Heart left ventricle (tissue), 16 donors: ENCODE data around the gene MAPK8. TPM values are rescaled to one million over a fixed set of nuclear protein-coding genes. Genes with fewer than 3 reads are reported as not detected.

Experiments
- ATAC-seq, 4 donors: fragments of 200-7000 bp; cut with Tn5 transposase; one replicate each; pipeline ENCODE4 v1.9.1; 2020 to 2022; ENCODE audit warnings: moderate library complexity in 4 of 4, mild to moderate bottlenecking in 3 of 4, moderate number of reproducible peaks in 1 of 4
- DNase-seq, 5 donors: peaks; one replicate each; pipeline ENCODE4 v3.0.0-alpha.2; 2020
- H3K27ac ChIP-seq, 12 donors: fragments of 200-600 bp; sonication (generic) in 4 of 12; one replicate each; pipeline versions ENCODE4 v1.5.0 to v1.8.0; 2016 to 2022; ENCODE audit warnings: mild to moderate bottlenecking in 2 of 12
- H3K27me3 ChIP-seq, 9 donors: fragments of 200-600 bp; sonication (generic) in 2 of 9; one replicate each; pipeline versions ENCODE4 v1.5.1 to v1.8.0; 2016 to 2022; ENCODE audit warnings: mild to moderate bottlenecking in 3 of 9
- H3K36me3 ChIP-seq, 9 donors: fragments of 200-600 bp; sonication (generic) in 2 of 9; one replicate each; pipeline versions ENCODE4 v1.5.0 to v1.8.0; 2018 to 2022; ENCODE audit warnings: mild to moderate bottlenecking in 2 of 9
- H3K4me1 ChIP-seq, 12 donors: fragments of 200-600 bp; sonication (generic) in 4 of 12; one replicate each; pipeline versions ENCODE4 v1.5.0 to v1.8.0; 2016 to 2022; ENCODE audit warnings: mild to moderate bottlenecking in 3 of 12
- H3K4me3 ChIP-seq, 12 donors: fragments of 200-600 bp; sonication (generic) in 4 of 12; one replicate each; pipeline versions ENCODE4 v1.5.0 to v1.8.0; 2017 to 2022; ENCODE audit warnings: mild to moderate bottlenecking in 9 of 12, moderate library complexity in 4 of 12
- H3K9me3 ChIP-seq, 12 donors: fragments of 200-600 bp; sonication (generic) in 4 of 12; one replicate each; pipeline versions ENCODE4 v1.5.0 to v1.8.0; 2016 to 2022; ENCODE audit warnings: mild to moderate bottlenecking in 1 of 12
- POLR2A ChIP-seq, 2 donors: fragments of 450-650 bp; IDR thresholded peaks; one replicate each; pipeline ENCODE4 v1.6.1; 2017; ENCODE audit warnings: antibody characterized with exemption in 2 of 2, mild to moderate bottlenecking in 2 of 2, moderate library complexity in 2 of 2
- WGBS, 4 donors: extraction: QIAGEN DNeasy Blood & Tissue Kit in 2 of 4; methylation state at CpG; one replicate each; pipeline versions ENCODE4 v1.1.5 to v1.1.7; 2013 to 2018; 5-methylcytosine and 5-hydroxymethylcytosine counted together
- intact Hi-C, 10 donors: fragments of 100-400 bp; cut with DNase I; formaldehyde crosslinking; loops; one replicate each; pipeline versions ENCODE4 v1.11.1 to v1.14.2; 2022
- polyA plus RNA-seq, 2 donors: library from polyadenylated mRNA; stranded (reverse); fragments of 200-250 nt; gene quantifications; one replicate each; pipeline ENCODE4 v1.2.3, GENCODE V29; 2013
- total RNA-seq, 9 donors: library from RNA; depleted of rRNA in 2 of 9; stranded (reverse); fragments of >200 nt in 2 of 9; fragmentation: NEBNext Ultra II Directional in 3 of 9; extraction: Animal tissue kit (Norgen Biotek cat#: 25700) in 3 of 9; gene quantifications; one replicate each; pipeline versions ENCODE4 v1.1.0 to v1.2.4, GENCODE V29; 2016 to 2023
- TF ChIP-seq, protein P1 (sequence below), 12 donors: fragments of 200-600 bp; sonication (generic) in 4 of 12; IDR thresholded peaks; one replicate each; pipeline versions ENCODE4 v1.5.0 to v1.8.0; 2018 to 2022; ENCODE audit warnings: antibody characterized with exemption in 12 of 12, mild to moderate bottlenecking in 5 of 12
- donor health status: ischemic (EF 13 %, LVEDD 7.1; RV severe dilation, severe dysfunction).
- donor health status: healthy with polysubstance abuse.
- donor health status: DM: no; HTN: yes; CAD: no.
- donor health status: DM: no; HTN: no; CAD: no.
- donor health status: ischemic (EF 25% LVEDD 6.9; RV normal size, moderate dysfunction).
- donor health status: ischemic (EF 25% LVEDD 5.7; RV mildly dilated, moderate dysfunction).
- donor health status: healthy.
- donor health status: DM: yes; HTN: yes; CAD: no.
- donor health status: ischemic (EF 35%, LVEDD 5.7; RV mildly dilated, moderate dysfunction).
- donor health status: nonischemic (EF 11% LVEDD 7.7; RV severe dilation, severe dysfunction).
- donor health status: DM: yes; HTN: yes; CAD: no.
- donor health status: PGD.
- donor health status: ischemic (EF 29% LVEDD 5.4; RV normal size, mild dysfunction).
- donor health status: nonischemic (EF 23%, LVEDD 6.1; RV moderate dilation, normal function).

The MAPK8 gene
- total and polyA plus RNA-seq, 11 donors, result 4.2 to 36.8 (median 31.0) TPM

DNA sequence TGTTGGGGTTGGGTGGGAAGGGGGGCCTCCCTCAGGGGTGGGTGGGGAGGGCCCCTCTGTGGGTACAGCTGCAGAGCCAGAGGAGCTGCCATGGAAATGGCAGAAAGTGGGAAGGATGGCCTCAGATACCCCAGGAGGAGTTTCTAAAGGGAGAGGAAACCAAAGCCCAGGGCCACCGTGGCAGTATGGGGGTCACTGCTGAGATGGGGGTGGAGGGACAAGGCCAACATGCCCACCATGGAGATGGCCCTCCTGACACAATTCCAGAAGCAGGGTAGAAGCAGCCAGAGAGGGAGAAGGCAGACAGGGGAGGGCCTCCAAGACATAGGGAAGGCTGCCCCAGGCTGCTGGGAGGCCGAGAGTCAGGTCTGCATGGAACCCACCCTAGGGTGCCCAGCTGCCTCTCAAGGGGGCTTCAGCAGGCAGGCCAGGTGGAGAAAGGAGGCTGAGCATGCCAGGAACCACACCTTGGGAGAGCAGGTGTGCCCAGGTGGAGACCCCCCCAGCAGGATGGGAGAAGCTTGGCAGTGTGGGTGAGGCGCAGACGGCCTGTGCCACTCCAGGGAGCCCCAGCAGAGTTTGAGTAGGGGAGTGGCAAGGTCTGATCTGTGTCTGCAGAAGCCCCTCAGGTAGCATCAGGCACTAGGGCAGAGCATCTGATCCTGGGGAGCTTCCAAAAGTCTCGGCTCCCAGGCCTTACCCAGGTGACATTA lies 151.6 kb downstream of the MAPK8 start:
- no peak for TF ChIP-seq POLR2A (IDR thresholded peaks at IDR 0.05)
- TF ChIP-seq, protein P1, sequence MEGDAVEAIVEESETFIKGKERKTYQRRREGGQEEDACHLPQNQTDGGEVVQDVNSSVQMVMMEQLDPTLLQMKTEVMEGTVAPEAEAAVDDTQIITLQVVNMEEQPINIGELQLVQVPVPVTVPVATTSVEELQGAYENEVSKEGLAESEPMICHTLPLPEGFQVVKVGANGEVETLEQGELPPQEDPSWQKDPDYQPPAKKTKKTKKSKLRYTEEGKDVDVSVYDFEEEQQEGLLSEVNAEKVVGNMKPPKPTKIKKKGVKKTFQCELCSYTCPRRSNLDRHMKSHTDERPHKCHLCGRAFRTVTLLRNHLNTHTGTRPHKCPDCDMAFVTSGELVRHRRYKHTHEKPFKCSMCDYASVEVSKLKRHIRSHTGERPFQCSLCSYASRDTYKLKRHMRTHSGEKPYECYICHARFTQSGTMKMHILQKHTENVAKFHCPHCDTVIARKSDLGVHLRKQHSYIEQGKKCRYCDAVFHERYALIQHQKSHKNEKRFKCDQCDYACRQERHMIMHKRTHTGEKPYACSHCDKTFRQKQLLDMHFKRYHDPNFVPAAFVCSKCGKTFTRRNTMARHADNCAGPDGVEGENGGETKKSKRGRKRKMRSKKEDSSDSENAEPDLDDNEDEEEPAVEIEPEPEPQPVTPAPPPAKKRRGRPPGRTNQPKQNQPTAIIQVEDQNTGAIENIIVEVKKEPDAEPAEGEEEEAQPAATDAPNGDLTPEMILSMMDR (IDR thresholded peaks at IDR 0.05), result no peak
- no peak overlapping the region for H3K27ac ChIP-seq
- peaks cover 0 to 6% (median 0%) of the 10 kb centered on the region in 9 donors for H3K36me3 ChIP-seq
- WGBS, 4 donors, result 67 to 76% (median 76%) methylated on average over 4 to 5 of the region's 5 CpGs
- peak in 1 of 5 donors; percentile 16 for DNase-seq
- H3K4me3 ChIP-seq, result no peak overlapping the region
- ATAC-seq, result no peak
- no peaks in the 10 kb centered on the region for H3K9me3 ChIP-seq
- no peaks in the 10 kb centered on the region for H3K27me3 ChIP-seq
- H3K4me1 ChIP-seq, result peaks cover 0 to 18% (median 3%) of the 10 kb centered on the region in 12 donors
- intact Hi-C loops, result no loop called here

DNA sequence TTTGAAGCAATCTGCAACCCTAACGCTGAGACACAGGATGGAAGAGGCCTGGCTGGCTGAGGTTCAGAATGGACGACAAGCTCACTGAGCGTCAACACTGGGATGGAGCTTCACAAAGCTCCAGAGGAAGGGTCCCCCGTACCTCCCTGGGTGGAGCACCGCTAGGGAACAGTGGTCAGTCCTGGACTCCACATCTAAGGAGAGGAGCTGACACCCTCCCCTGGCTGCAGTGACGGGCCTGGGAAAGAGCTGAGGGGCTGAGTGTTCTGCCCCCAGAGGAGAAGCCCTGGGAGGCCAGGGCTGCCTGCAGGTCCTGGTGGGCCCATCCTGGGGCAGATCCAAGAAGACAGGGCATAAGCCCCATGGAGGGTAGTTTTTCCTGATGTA lies 152.2 kb downstream of the MAPK8 start:
- peaks cover 0 to 3% (median 0%) of the 10 kb centered on the region in 9 donors for H3K36me3 ChIP-seq
- no peak overlapping the region for H3K4me3 ChIP-seq
- H3K4me1 ChIP-seq, result peaks cover 0 to 18% (median 7%) of the 10 kb centered on the region in 12 donors
- TF ChIP-seq, protein P1 (IDR thresholded peaks at IDR 0.05), result no peak
- no peak for TF ChIP-seq POLR2A (IDR thresholded peaks at IDR 0.05)
- no peaks in the 10 kb centered on the region for H3K27me3 ChIP-seq
- H3K9me3 ChIP-seq, result no peaks in the 10 kb centered on the region
- no peak overlapping the region for H3K27ac ChIP-seq
- intact Hi-C loops, result no loop called here
- 66 to 90% (median 76%) methylated on average over 4 to 6 of the region's 6 CpGs for WGBS, 4 donors
- peak in 1 of 5 donors; percentile 40 for DNase-seq
- ATAC-seq, result no peak

DNA sequence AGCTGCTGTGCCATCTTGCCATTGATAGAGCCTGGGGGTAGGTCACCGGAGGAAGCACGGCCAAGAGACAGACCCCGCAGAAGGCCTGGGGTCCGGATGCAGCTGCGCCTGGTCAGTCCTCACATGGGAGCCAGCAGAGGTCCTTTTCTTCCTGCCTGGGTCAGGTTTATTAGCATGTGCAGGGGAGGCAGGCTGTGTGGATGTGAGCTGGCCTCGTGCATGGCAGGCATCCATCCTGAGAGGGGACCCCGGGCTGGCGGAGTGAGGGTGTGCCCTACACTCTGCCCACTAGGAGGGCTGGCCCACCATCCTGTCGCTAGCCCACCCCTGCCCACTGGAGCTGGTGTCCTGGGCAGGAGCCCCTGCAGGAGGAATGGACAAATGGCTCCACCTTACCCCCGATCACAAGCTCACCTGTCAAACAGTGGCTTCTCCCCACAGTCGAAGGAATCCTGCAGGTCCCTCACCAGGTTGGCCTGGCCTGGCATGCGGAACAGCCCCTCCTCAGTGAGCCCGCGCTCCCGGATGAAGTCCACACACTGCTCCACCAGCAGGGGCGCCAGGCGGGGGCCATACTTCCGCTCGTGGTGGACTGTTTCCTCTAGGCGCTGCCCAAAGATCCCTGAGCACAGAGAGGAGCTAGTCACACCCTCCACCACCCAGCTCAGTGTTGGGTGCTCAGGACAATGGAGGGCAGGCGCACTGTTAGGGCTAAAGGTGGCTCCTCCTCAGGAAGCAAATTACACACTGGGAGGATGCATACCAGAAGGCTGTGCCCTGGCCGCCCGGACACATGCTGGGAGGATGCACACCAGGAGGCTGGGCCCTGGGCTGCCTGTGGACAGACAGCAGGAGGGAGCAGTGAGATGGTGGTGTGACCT lies 153.0 kb downstream of the MAPK8 start:
- H3K9me3 ChIP-seq, result no peaks in the 10 kb centered on the region
- 88 to 91% (median 89%) methylated on average over 16 to 23 of the region's 23 CpGs for WGBS, 4 donors
- H3K27ac ChIP-seq, result no peak overlapping the region
- no peak for TF ChIP-seq POLR2A (IDR thresholded peaks at IDR 0.05)
- TF ChIP-seq, protein P1 (IDR thresholded peaks at IDR 0.05), result no peak
- peak in 2 of 5 donors; percentile 17 to 55 for DNase-seq
- no peaks in the 10 kb centered on the region for H3K27me3 ChIP-seq
- H3K4me1 ChIP-seq, result peaks cover 0 to 25% (median 10%) of the 10 kb centered on the region in 12 donors
- H3K36me3 ChIP-seq, result no peaks in the 10 kb centered on the region
- intact Hi-C loops, result no loop called here
- no peak overlapping the region for H3K4me3 ChIP-seq
- ATAC-seq, result no peak

DNA sequence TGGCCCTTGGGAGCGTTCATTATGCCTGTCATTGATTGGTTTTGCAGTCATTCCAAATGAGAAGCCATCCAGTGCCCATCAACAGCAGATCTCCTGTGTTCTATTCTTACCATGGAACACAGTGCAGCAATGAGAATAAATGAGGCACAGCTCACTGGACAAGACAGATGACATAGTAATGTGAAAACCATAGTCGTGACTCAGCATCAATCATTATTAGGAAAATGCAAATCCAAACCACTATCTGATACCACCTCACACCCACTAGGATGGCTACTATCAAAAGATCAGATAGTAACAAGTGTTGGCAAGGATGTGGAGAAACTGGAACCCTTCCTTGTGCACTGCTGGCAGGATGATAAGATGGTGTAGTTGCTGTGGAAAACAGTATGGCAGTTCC lies 153.7 kb downstream of the MAPK8 start:
- no peak overlapping the region for H3K27ac ChIP-seq
- H3K4me1 ChIP-seq, result peaks cover 0 to 31% (median 13%) of the 10 kb centered on the region in 12 donors
- DNase-seq (no peak), ATAC-seq (no peak)
- no peaks in the 10 kb centered on the region for H3K36me3 ChIP-seq
- 91 to 98% (median 95%) methylated on average over 2 of the region's 2 CpGs for WGBS, 4 donors
- intact Hi-C loops, result no loop called here
- no peak overlapping the region for H3K4me3 ChIP-seq
- no peaks in the 10 kb centered on the region for H3K9me3 ChIP-seq
- H3K27me3 ChIP-seq, result no peaks in the 10 kb centered on the region
- TF ChIP-seq POLR2A (IDR thresholded peaks at IDR 0.05), result no peak
- TF ChIP-seq, protein P1 (IDR thresholded peaks at IDR 0.05), result no peak
